Ramos (cell line): Measurements from ENCODE around the gene PCDHA13.
"Not testable (repeated sequence)": the region's sequence is repeated elsewhere in the genome, so short reads cannot be mapped to it uniquely, and the experiment has no call there.

ENCODE experiments used
- in situ Hi-C: fragments of 300-500 bp; cut with MboI; formaldehyde crosslinking; loops from one replicate; pipeline ENCODE4 v1.14.3; 2022; ENCODE audit warnings: low sequenced_read_pairs; ENCODE audit not compliant: unreplicated experiment

The PCDHA13 gene

DNA sequence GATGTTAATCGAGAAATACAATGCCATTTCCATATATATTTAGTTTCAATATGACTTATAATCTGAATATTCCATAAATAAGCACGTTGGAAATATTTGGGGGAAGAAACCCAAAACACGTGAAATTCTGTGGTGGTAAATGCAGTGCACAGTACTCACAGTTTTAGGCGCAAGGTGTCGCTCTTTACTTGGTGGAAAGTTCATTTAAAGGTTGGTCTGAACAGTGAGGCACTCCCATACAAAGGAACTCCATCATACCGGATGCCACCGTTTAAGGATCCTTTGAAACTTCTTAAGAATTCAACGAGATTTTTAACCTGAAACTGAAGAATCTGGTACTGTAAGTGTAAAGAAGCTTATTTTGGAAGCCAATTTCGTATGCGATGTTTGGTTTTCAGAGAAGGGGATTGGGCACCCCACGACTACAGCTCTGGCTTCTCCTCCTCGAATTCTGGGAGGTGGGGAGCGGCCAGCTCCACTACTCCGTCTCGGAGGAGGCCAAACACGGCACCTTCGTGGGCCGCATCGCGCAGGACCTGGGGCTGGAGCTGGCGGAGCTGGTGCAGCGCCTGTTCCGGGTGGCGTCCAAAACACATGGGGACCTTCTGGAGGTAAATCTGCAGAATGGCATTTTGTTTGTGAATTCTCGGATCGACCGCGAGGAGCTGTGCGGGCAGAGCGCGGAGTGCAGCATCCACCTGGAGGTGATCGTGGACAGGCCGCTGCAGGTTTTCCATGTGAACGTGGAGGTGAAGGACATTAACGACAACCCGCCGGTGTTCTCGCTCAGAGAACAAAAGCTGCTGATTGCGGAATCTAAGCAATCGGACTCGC is 13.0 kb upstream of the PCDHA13 start, which contains the start of gene PCDHA11:
PCDHA11 (plus strand) TSS at position 237 of the 834 bp plus-strand sequence; CDS start at position 384, 147 bp downstream.
- in situ Hi-C loops, result no loop called here

DNA sequence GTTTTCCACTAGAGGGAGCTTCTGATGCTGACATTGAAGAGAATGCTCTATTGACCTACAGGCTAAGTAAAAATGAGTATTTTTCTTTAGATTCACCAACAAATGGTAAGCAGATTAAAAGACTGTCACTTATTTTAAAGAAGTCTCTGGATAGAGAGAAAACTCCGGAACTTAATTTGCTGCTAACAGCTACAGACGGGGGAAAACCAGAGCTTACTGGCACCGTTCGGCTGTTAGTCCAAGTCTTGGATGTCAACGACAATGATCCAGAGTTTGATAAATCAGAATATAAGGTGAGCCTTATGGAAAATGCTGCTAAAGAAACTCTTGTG is 12.4 kb upstream of the PCDHA13 start:
- in situ Hi-C loops, result no loop called here

DNA sequence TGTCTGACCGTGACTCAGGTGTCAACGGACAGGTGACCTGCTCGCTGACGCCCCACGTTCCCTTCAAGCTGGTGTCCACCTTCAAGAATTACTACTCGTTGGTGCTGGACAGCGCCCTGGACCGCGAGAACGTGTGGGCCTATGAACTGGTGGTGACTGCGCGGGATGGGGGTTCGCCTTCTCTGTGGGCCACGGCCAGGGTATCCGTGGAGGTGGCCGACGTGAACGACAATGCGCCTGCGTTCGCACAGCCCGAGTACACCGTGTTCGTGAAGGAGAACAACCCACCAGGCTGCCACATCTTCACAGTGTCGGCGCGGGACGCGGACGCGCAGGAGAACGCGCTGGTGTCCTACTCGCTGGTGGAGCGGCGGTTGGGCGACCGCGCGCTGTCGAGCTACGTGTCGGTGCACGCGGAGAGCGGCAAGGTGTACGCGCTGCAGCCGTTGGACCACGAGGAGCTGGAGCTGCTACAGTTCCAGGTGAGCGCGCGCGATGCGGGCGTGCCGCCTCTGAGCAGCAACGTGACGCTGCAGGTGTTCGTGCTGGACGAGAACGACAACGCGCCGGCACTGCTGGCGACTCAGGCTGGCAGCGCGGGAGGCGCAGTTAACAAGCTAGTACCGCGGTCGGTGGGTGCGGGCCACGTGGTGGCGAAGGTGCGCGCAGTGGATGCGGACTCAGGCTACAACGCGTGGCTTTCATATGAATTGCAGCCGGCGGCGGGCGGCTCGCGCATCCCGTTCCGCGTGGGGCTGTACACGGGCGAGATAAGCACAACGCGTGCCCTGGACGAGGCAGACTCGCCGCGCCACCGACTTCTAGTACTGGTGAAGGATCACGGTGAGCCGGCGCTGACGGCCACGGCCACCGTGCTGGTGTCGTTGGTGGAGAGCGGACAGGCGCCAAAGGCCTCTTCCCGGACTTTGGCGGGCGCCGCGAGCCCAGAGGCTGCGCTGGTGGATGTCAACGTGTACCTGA is 11.4 kb upstream of the PCDHA13 start:
- in situ Hi-C loops, result no loop called here

DNA sequence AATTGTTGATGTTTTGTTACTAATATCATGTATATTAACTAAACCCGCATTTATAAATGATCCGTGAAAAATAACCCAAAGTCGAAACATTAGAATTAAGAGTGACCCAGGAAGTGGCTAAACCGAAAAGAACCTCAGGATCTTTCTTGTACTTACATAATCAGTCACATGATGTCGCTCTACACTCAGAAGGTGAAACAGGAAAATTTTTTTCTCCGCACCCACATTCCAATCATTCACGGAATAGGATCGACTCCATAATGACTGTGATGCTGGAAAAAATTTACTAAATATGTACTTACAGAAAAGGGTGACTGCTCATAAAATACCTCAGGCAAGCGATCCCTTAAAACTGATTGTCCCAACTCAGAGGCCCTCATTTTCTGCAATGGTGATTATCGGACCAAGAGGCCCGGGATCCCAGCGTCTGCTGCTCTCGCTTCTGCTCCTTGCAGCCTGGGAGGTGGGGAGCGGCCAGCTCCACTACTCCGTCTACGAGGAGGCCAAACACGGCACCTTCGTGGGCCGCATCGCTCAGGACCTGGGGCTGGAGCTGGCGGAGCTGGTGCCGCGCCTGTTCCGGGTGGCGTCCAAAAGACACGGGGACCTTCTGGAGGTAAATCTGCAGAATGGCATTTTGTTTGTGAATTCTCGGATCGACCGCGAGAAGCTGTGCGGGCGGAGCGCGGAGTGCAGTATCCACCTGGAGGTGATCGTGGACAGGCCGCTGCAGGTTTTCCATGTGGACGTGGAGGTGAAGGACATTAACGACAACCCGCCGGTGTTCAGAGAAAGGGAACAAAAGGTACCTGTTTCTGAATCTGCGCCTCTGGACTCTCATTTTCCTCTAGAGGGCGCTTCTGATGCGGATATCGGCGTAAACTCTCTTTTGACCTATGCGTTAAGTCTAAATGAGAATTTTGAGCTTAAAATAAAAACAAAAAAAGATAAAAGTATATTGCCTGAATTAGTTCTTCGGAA is 6.5 kb upstream of the PCDHA13 start, which contains the start of gene PCDHA12:
PCDHA12 (plus strand) TSS at position 224 of the 981 bp plus-strand sequence; CDS start at position 389, 165 bp downstream.
- in situ Hi-C loops, result no loop called here

DNA sequence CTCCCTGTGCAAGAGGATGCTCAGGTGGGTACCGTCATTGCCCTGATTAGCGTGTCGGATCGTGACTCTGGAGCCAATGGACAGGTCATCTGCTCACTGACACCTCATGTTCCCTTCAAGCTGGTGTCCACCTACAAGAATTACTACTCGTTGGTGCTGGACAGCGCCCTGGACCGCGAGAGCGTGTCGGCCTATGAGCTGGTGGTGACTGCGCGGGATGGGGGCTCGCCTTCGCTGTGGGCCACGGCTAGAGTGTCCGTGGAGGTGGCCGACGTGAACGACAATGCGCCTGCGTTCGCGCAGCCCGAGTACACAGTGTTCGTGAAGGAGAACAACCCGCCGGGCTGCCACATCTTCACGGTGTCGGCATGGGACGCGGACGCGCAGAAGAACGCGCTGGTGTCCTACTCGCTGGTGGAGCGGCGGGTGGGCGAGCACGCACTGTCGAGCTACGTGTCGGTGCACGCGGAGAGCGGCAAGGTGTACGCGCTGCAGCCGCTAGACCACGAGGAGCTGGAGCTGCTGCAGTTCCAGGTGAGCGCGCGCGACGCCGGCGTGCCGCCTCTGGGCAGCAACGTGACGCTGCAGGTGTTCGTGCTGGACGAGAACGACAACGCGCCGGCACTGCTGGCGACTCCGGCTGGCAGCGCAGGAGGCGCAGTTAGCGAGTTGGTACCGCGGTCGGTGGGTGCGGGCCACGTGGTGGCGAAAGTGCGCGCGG is 5.2 kb upstream of the PCDHA13 start:
- in situ Hi-C loops, result not testable (repeated sequence)

DNA sequence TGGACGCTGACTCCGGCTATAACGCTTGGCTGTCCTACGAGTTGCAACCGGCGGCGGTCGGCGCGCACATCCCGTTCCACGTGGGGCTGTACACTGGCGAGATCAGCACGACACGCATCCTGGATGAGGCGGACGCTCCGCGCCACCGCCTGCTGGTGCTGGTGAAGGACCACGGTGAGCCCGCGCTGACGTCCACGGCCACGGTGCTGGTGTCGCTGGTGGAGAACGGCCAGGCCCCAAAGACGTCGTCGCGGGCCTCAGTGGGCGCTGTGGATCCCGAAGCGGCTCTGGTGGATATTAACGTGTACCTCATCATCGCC is 4.7 kb upstream of the PCDHA13 start:
- in situ Hi-C loops, result no loop called here

DNA sequence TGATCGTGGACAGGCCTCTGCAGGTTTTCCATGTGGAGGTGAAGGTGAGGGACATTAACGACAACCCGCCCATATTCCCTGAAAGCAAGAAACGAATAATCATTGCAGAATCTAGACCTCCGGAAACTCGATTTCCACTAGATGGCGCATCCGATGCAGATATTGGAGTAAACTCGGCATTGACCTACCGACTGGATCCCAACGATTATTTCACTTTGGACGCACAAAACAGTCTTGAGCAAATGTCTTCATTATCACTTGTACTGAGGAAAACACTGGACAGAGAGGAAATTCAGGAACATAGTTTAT is 621 bp downstream of the PCDHA13 start:
- in situ Hi-C loops, result no loop called here

DNA sequence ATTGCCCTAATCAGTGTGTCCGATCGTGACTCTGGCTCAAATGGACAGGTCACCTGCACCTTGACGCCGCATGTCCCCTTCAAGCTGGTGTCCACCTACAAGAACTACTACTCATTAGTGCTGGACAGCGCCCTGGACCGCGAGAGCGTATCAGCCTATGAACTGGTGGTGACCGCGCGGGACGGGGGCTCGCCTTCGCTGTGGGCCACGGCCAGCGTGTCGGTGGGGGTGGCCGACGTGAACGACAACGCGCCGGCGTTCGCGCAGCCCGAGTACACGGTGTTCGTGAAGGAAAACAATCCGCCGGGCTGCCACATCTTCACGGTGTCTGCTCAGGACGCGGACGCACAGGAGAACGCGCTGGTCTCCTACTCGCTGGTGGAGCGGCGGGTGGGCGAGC is 1.4 kb downstream of the PCDHA13 start:
- in situ Hi-C loops, result no loop called here

DNA sequence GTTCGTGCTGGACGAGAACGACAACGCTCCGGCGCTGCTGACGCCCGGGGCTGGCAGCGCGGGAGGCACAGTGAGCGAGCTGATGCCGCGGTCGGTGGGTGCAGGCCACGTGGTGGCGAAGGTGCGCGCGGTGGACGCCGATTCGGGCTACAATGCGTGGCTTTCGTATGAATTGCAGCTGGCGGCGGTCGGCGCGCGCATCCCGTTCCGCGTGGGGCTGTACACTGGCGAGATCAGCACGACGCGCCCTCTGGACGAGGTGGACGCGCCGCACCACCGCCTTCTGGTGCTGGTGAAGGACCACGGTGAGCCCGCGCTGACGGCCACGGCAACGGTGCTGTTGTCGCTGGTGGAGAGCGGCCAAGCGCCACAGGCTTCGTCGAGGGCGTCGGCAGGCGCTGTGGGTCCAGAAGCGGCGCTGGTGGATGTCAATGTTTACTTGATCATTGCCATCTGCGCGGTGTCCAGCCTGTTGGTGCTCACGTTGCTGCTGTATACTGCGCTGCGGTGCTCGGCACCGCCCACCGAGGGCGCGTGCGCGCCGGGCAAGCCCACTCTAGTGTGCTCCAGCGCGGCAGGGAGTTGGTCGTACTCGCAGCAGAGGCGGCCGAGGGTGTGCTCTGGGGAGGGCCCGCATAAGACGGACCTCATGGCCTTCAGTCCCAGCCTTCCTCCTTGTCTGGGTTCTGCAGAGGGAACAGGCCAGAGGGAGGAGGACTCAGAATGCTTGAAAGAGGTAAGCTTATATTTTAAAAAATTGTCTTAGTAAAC is 2.2 kb downstream of the PCDHA13 start:
- in situ Hi-C loops, result no loop called here

DNA sequence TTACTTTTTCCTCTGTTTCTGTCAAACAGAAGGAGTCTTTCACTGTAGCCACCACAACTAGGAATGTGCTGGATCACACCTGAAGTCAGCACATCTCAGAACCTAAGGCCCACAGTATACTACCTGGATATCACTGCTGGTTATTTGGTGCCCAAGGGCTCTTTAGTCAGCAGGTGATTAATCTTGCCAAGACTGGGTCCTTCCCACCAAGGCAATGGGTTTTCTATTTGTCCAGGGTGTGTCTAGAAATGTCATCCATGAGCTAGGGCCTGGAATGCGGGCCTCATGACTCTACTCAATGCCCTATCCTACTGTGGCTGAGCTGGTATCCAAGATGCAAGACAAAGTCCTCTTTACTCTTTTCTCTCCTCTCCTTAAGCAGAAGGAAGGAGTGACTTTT is 34.4 kb downstream of the PCDHA13 start:
- in situ Hi-C loops, result no loop called here

DNA sequence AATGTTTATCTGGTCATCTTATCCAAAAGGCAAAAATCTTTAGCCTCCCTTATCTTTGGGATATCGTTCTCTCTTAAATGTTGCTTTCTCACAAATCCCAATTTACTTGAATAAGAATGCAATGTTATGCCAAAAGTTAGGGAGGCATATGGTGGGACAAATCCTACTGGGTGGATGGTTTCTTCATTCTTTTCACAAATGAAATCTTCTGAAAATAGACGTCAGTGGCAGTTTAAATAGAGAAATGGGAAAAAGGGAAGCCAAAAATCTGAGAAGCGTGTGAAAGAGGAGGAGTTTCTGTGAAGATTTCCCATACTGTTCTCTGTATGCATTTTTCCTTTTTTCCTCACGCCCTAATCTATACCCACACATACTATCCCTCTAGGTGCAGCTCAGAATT is 41.7 kb downstream of the PCDHA13 start:
- in situ Hi-C loops, result no loop called here

DNA sequence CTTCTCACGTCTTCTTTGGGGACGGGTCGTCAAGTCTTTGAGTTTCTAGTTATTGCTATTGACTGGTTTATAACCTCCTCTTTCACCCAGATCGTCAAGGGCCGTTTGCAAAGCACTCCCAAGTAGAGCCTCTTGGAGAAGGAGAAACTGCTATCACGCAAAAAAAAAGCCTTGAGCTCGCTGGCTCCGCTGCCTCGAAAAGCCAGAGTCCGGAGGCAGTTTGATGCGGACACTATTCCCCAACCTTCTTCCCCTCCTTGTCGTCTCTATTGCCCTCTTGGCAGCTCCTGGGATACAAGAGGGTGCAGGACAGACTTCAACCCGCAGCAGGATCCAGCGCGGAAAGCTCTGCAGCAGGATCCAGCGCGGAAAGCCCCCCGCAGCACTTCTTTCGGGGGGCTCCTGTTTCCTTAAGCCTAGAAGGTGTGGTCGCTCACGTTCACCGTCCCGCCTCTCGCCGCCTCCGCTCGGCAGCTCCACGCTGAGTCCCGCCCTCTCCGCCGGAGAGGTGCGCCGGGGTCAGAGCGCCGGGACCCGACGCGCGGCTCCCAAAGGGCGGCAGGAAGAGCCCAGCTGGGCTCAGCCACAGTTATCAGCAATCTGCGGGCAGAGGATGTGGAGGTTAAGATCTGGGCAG is 44.0 kb downstream of the PCDHA13 start, which contains the start of gene PCDHAC1:
PCDHAC1 (plus strand) TSS at position 494 of the 637 bp plus-strand sequence. CDS start 594 bp downstream, outside the sequence.
- in situ Hi-C loops, result no loop called here

DNA sequence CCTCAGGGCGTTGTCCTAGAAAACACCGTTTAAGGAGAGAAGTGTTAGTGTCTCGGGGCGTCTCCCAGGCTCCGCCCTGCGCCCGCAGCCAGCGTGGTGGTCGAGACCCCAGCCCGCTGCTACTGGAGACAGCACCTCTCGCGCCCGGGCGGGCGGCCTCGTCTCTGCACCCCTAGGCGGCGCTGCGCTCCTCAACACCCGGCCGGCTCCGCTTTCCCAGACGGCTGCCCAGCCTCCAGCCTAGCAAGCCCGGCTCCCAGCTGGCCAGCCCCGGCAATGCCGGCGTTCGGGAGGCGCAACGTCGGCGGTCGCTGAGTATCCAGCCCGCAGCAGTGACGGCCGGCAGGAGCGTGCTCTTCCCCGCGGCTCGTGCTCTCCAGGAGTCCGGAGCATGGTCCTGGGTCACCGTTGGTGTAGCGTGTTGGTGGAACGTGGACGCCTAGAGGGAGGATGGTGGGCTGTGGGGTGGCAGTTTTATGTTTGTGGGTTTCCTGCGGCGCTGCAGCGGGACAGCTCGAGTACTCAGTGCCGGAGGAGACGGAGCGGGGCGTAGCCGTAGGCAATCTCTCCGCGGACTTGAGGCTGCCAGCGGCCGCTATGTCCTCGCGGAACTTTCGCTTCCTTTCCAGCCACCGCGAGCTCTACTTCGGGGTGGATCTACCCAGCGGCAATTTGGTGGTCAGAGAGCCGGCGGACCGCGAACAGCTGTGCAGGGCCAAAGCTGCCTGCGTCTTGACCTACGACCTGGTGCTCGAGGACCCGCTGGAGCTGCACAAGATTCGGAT is 44.7 kb downstream of the PCDHA13 start:
- in situ Hi-C loops, result no loop called here

DNA sequence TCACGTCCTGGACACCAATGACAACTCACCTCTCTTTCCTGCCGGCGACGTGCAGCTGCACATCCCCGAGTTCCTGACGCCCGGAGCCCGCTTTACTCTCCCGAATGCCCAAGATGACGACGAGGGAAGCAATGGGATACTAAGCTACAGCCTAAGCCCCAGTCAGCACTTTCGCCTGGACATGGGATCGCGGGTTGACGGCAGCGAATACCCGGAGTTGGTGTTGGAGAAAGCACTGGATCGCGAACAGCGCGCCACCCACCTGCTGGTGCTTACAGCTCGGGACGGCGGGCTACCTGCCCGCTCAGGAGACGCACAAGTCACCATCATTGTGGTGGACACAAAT is 45.3 kb downstream of the PCDHA13 start:
- in situ Hi-C loops, result no loop called here
